GM21381 (cell line): ENCODE measurements around the gene CEP170B.
"Not testable (repeated sequence)": the region's sequence is repeated elsewhere in the genome, so short reads cannot be mapped to it uniquely, and the experiment has no call there.

Experiments
- ATAC-seq: cut with Tn5 transposase; IDR thresholded peaks from one replicate; pipeline ENCODE4 v1.9.1; 2021; ENCODE audit warnings: mild to moderate bottlenecking, moderate library complexity; ENCODE audit not compliant: unreplicated experiment

CEP170B gene

DNA sequence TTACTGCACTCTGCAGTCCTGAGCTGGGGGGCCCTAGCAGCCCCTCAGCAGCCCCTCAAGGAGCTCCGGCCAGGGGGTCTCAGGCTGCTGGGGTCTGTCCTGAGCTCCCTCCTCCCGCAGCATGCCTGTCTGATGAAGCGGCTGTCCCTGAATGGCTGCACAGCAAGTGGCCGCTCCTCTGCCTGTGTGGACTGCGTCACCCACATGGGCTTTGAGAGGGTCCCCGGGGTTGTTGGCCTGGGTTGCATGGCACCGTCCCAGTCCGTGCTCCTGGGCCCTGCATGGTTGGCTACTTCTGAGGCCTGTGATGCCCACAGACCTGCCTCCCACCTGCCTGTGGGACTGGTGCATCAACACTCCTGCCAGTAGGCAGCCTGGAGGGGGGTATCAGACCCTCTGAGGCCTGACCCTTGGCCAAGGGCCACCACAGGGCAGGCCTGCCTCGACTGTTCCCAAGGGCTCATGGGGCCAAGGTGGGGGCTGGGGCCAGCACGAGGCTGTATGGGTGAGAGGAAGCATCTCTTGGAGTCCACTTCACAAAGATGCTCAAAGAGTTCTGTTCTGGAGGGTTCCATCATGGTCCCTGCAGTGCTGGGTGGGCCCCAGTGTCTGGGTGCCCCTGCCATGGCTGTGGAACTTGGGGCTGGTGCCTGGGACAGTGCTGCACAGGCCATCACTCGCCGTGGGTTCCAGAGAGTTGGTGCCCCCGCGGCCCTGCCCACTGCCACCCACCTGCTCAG lies 12.2 kb downstream of the CEP170B start:
- no peak for ATAC-seq

DNA sequence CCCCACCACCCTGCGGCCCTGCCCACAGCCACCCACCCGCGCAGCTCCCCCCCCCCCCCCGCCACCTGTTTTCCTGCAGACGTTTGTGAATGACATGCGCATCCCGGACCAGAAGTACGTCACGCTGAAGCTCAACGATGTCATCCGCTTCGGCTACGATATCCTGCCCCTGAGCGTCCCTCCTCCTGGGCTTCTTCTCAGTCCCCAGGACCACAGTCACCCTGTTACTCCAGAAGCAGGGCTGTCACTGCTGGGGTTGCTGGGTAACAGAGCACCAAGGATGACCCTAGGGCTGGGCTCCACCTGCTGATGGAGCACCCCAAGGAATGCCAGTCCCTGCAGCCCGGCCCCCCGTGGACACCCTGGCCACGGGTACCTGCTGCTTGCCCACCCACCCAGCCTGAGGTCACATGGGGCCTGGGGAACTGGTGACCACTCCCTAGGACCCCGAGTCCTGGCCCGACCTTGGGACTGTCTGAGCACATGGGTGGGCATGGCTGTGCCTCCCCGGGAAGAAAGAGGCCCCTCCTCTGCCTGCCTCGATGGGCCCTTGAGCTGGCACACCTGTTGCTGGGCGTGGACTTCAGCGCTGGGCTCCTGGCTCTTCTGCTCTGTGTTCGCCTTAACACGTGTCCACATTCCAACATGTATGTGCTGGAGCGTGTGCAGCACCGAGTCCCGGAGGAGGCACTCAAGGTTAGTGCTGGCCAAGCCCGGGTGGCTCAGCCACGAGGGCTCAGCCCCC lies 12.9 kb downstream of the CEP170B start:
- ATAC-seq = no peak

DNA sequence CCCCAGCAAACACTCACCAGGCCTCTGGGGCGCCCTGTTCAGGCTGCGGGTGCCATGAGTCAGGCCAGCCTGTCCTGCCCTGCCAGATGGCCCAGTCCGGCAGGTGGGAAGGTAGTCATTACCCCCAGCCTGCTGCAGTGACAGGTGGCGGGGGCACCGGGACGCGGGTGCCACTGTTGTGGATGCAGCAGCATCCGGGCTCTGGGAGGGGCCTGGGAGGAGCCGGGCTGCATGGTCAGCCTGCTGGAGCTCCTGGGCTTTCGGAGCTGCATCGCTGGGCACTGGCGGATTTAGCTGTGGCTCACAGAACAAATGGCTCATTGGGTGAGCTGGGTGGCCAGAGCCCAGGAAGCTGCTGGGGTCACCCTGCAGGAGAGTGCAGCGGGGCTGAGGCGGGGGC lies 13.5 kb downstream of the CEP170B start:
- no peak for ATAC-seq

DNA sequence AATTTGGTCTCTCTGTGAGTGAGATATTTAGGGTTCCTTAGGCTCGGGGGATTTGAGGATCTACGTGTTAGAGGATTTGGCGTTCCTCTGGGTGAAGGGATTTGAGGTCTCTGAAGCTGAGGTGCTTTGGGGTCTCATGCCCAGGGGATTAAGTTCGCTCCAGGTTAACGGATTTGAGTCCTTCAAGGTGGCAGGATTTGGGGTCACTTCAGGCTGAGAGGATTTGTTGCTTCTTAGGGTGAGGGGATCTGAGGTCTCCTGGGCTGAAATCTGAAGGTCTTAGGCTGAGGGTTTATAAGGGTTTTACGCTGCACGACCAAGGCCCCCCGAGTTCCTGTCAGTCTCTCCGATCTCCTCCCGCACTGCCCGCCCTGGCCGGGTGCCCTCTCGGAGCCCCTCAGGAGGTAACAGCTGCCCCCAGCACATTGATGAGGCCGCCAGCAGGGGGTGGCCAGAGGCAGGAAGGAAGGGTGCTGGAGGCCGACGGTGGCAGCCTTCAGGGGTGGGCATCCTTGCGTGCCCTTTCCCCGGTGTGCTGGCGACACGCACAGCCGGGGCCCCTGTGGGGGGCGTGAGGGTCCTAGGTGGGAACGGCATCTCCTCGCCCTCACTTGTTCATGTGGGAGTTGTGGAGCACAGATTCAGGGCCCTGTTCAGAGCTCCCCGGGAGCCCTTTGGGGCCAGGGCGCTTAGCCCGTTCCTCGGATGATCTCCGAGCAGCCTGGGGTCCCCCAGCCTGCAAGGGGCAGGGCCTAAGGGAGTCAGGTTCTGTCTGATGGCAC lies 14.3 kb downstream of the CEP170B start:
- no peak for ATAC-seq

DNA sequence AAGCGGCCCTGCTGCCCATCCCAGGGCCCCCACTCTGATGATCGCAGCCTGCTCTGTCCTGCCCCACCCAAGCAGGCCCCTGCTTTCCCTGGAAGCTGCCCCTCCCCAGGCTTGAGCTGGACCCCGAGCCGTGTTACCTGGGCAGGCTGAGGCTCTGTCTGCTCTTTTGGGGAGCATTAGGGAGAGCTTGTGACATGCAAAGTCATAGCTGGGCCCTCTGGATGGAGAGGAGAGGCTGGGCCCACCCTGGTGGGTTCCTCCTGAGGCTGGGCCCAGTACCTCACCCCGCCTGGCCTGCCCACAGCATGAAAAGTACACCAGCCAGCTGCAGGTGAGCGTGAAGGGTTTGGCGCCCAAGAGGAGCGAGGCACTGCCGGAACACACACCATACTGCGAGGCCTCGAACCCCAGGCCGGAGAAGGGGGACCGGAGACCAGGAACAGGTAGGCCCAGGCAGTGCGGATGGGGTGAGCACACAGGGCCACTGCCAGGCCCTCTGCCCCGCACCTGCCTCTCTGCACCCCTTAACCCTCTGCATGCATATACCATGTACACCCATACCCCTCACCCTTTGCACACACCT lies 15.0 kb downstream of the CEP170B start:
- no peak for ATAC-seq

DNA sequence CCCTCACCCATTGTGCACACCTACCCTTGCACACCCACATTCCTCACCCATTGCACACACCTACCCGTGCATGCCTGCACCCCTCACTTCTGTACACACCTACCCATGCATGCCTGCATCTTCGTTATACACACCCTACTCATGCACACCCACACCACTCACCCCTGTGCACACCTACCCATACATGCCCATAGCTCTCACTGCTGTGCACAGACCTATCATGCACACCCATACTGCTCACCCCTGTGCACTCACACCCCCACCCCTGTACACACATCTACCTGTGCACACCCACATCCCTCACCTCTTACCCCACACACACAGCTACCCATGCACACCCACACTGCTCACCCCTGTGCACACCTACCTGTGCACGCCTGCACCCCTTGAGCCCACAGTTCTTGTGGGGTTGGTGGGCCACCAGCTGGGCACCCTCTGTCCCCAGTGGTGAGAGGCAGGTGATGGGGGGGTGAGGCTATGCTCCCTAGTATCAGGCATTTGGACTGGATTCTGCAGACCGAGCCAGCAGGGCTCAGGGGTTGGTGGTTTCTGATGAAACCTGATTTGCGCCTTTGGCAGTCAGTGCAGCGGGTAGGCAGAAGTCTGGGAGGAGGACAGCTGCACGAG lies 15.6 kb downstream of the CEP170B start:
- ATAC-seq = no peak

DNA sequence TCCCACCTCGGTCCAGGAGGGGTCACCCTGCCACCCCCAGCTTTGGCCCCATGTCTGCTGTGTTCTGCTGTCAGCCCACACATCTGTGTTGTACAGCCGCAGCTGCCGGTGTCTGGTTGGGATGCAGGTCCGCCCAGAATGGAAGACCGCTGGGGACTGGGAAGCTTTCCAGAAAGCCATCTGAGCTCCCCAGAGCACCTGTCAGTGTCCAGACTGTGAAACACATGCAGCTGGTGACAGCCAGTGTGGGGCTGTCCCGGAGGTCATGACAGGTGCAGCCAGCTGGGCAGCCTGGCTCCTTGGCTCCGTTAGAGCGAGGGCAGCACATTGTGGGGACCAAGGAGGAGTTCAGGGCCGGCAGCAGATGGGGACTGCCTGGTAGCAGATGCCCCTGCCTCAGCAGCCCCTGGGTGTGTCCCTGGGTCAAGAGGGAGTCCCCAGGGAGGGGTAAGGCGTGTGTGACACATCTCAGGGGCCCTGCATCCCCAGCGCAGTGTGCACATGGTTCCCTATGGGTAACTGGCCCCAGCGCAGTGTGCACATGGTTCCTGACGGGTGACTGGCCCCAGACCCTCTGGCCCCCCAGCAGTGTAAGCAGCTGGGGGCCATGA lies 16.4 kb downstream of the CEP170B start:
- ATAC-seq = no peak

DNA sequence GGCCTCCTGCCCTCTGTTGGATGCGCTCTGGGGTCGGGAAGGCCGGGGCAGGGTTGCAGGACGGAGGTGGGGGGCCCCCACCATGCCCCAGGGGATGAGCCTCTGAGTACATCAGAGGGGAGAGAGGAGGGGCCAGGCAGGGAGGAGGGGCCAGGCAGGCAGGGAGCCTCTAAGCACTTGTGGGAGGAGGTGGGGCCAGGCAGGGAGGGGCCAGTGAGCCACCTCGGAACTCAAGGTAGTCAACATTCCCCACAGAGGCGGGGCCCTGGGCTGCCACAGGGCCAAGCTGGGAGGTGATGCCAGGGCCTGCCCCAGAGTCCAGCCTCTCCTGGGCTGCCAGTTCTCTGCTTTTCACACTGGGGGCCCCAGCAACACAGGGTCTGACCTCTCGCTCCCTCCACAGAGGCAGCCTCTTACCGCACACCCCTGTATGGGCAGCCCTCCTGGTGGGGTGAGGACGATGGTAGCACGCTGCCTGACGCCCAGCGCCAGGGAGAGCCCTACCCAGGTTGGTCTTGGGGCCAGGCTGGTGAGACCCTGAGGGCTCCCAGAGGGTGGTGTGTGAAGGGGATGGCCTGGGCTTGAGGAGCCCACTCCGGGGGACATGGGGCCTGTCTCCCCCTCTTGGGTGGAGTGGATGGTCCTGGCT lies 17.4 kb downstream of the CEP170B start:
- ATAC-seq = no peak

DNA sequence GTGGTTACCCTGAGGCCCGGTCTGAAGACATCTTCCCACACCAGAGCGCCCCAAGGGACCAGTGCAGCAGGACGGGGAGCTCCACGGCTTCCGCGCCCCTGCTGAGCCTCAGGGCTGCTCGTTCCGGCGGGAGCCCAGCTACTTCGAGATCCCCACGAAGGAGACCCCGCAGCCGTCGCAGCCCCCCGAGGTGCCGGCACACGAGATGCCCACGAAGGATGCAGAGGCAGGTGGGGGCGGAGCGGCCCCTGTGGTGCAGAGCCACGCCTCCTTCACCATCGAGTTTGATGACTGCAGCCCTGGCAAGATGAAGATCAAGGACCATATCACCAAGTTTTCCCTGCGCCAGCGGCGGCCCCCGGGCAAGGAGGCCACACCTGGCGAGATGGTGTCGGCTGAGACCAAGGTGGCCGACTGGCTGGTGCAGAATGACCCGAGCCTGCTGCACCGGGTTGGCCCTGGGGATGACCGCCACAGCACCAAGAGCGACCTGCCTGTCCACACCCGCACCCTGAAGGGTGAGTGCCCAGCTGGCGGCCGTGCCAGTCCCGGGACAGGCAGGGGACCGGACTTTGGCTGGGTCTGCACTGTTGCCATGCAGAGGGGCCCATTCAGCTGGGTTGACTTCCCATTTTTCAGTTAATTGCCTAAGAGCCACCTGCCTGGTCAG lies 18.1 kb downstream of the CEP170B start:
- ATAC-seq = no peak

DNA sequence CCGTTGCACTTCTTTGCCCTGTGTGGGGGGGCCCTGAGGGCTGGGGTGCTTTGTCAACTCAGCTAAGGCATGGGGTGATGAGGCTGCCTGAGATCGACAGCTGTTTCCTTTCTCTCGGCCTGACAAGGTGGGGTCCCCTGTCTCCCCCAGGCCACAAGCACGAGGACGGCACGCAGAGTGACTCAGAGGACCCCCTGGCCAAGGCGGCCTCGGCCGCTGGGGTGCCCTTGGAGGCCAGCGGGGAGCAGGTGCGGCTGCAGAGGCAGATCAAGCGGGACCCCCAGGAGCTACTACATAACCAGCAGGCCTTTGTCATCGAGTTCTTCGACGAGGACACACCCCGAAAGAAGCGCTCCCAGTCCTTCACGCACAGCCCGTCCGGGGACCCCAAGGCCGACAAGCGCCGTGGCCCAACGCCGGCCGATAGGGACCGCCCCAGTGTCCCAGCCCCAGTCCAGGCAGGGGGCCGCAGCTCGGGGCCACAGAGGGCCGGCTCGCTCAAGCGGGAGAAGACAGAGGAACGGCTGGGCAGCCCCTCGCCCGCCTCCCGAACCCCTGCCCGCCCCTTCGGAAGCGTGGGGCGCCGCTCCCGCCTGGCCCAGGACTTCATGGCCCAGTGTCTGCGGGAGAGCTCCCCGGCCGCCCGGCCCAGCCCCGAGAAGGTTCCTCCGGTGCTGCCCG lies 18.8 kb downstream of the CEP170B start:
- no peak for ATAC-seq

DNA sequence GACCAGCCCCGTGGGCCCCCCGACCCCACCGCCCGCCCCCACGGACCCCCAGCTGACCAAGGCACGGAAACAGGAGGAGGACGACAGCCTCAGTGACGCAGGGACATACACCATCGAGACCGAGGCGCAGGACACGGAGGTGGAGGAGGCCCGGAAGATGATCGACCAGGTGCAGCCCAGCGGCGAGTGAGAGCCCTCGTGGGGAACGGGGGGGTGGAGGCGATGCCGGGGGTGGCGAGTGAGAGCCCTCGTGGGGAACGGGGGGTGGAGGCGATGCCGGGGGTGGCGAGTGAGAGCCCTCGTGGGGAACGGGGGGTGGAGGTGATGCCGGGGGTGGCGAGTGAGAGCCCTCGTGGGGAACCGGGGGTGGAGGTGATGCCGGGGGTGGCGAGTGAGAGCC lies 19.3 kb downstream of the CEP170B start:
- not testable (repeated sequence) for ATAC-seq

DNA sequence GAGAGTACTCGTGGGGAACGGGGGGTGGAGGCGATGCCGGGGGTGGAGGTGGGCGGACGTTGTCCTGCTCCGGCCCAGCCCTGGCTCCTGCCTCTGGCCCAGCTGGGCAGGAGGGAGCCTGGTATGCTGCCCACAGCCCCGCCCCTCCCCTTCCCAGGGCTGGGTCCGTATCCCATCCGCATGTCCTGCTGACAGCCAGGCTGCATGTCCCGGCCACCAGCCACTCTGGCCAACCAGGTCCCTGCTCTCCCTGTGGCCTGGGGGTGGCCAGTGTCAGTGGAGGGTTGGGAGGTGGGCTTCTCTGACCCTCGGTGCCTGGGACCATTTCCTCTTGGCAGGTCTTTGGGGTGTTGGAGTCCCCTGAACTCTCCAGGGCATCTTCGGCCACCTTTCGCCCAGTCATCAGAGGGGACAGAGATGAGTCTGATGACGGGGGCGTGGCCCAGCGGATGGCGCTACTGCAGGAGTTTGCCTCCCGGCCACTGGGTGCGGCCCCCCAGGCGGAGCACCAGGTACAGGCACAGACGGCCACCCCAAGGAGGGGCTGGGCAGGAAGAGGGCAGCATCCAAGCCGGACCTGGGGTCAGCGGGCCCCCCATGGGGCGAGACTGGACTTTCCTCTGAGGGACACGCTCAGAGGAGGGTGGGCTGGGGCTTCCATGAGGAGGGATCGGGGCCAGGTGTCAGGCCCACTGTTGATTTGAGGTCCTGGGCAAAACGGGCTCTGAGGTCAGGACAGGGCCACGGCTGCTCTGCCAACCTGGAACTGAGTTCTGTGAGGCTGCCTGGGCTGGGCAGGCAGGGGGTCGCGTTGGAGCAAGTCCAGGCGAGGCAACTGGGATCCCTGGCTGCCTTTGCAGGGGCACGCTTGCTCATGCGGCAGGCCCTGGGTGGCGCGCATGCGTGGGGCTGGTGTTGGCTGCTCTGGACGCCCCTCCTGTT lies 20.2 kb downstream of the CEP170B start:
- no peak for ATAC-seq

DNA sequence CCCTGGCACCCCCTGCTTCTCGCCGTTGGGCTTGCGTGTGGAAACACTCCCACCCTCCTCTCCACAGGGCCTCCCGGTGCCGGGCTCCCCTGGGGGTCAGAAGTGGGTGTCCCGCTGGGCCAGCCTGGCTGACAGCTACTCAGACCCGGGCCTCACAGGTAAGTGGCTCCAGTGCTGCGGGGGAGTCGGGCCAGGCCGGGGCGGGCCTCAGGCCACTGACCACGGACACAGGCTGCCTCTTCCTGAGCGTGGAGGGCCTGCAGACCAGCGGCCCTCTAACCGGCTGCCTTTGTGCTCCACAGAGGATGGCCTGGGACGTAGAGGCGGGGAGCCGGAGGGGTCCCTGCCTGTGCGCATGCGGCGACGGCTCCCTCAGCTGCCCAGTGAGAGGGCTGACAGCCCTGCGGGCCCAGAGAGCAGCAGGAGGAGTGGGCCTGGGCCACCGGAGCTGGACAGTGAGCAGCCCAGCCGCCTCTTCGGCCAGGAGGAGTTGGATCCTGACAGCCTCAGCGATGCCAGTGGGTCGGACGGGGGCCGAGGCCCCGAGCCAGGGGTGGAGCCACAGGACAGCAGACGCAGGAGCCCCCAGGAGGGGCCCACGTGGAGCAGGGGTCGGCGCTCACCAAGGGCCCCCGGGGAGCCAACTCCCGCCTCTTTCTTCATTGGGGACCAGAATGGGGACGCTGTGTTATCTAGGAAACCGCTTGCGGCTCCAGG lies 21.1 kb downstream of the CEP170B start:
- no peak for ATAC-seq

DNA sequence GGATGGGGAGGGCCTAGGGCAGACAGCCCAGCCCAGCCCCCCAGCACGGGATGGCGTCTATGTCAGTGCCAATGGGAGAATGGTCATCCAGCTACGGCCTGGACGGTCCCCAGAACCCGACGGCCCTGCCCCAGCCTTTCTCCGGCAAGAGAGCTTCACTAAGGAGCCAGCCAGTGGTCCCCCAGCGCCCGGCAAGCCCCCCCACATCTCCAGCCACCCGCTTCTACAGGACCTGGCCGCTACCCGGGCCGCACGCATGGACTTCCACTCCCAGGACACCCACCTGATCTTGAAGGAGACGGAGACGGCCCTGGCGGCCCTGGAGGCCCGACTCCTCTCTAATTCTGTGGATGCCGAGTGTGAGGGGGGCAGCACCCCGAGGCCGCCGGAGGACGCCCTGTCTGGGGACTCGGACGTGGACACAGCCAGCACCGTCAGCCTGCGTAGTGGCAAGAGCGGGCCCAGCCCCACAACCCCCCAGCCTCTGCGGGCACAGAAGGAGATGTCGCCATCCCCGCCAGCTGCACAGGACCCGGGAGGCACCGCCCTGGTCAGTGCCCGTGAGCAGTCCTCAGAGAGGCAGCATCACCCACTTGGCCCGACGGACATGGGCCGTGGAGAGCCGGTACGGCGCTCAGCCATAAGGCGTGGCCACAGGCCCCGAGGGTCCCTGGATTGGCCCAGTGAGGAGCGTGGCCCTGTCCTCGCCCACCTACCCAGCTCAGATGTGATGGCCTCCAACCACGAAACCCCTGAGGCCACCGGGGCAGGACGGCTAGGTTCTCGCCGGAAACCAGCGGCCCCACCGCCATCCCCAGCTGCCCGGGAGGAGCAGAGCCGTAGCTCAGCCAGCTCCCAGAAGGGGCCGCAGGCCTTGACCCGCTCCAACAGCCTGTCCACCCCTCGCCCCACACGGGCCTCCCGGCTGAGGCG lies 21.9 kb downstream of the CEP170B start:
- ATAC-seq = no peak

DNA sequence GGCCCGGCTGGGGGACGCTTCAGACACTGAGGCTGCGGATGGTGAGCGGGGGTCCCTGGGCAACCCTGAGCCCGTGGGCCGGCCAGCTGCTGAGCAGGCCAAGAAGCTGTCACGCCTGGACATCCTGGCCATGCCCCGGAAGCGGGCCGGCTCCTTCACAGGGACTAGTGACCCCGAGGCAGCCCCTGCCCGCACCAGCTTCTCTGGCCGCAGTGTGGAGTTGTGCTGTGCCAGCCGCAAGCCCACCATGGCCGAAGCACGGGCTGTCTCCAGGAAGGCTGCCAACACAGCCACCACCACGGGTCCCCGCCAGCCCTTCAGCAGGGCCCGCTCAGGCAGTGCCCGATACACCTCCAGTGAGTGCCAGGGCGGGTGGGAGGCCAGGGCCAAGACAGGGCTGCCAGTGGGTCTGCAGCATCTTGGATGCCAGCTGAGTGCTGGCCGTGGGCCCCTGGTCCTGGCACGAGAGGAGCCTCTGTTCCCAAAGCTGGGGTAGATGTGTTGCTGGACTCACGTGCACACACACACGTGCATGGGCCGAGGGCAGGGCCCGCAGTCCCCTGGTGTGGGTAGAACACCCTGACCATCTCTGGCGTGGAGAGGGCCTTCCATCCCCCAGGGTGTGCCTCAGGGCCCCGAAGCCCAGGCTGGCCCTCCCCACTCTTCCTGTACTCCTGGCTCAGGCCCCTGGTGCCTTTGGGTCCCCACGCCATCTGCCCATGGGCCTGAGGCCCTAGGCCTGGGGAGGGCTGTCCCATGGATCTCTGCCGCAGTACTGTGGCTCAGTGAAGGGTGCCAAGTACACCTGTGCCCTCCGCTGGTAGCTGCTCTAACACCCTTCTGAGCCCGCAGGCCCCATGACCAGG lies 22.8 kb downstream of the CEP170B start:
- ATAC-seq = no peak
